HepG2 (cell line): ENCODE data around the gene CBX2. TPM values are rescaled to one million over a fixed set of nuclear protein-coding genes. Genes with fewer than 3 reads are reported as not detected.

ENCODE experiments used
- GZF1 ChIP-seq: sonication (generic); formaldehyde crosslinking; IDR thresholded peaks from 2 replicates; pipeline ENCODE4 v1.5.1; 2020; ENCODE audit warnings: mild to moderate bottlenecking, missing genetic modification reagents
- HES4 ChIP-seq: sonication (generic); formaldehyde crosslinking; IDR thresholded peaks from 2 replicates; pipeline ENCODE4 v1.9.0; 2021; ENCODE audit warnings: mild to moderate bottlenecking, missing genetic modification reagents, borderline replicate concordance
- ISL2 ChIP-seq: sonication (generic); formaldehyde crosslinking; IDR thresholded peaks from 2 replicates; pipeline ENCODE4 v1.5.0; 2020; ENCODE audit warnings: missing genetic modification reagents
- KAT2B ChIP-seq: fragments of 150-350 bp; IDR thresholded peaks from 2 replicates; pipeline ENCODE4 v1.6.1; 2014; ENCODE audit warnings: low read depth, low read length, borderline replicate concordance
- NFRKB ChIP-seq: fragments of 450-650 bp; IDR thresholded peaks from 2 replicates; pipeline ENCODE4 v1.6.1; 2017
- ZFAT ChIP-seq: sonication (generic); formaldehyde crosslinking; conservative IDR thresholded peaks from 2 replicates; pipeline ENCODE4 v1.8.1; 2023; ENCODE audit warnings: missing genetic modification reagents, inconsistent platforms
- ZNF329 ChIP-seq: sonication (generic); formaldehyde crosslinking; IDR thresholded peaks from 2 replicates; pipeline ENCODE4 v1.9.0; 2021; ENCODE audit warnings: low read depth, mild to moderate bottlenecking, missing genetic modification reagents
- ZNF382 ChIP-seq: sonication (generic); formaldehyde crosslinking; IDR thresholded peaks from 2 replicates; pipeline ENCODE4 v1.5.0; 2020; ENCODE audit warnings: missing genetic modification reagents, mild to moderate bottlenecking, borderline replicate concordance
- ZNF614 ChIP-seq: IDR thresholded peaks from 2 replicates; pipeline ENCODE4 v1.6.1; 2018; ENCODE audit warnings: missing biosample characterization, missing genetic modification reagents, inconsistent platforms, borderline replicate concordance
- ZNF747 ChIP-seq: sonication (generic); formaldehyde crosslinking; IDR thresholded peaks from 2 replicates; pipeline ENCODE4 v1.8.1; 2023; ENCODE audit warnings: missing genetic modification reagents, mild to moderate bottlenecking, borderline replicate concordance
- ZNF777 ChIP-seq: sonication (generic); formaldehyde crosslinking; IDR thresholded peaks from 2 replicates; pipeline ENCODE4 v1.4.0; 2020; ENCODE audit warnings: missing genetic modification reagents
- polyA plus RNA-seq, 8 experiments: library from polyadenylated mRNA; depleted of rRNA in 3 of 8; stranded (reverse) in 7 of 8; unstranded in 1 of 8; fragments of >200 nt; fragmentation: Illumina TruSeq in 4 of 8; extraction: Trizol in 4 of 8; gene quantifications; 2 replicates each; pipeline versions ENCODE4 v1.2.1 to v1.2.3, GENCODE V29; 2011 to 2016; ENCODE audit warnings: low read depth in 4 of 8, missing spikeins in 1 of 8, mixed read lengths in 1 of 8; ENCODE audit not compliant: insufficient read depth in 1 of 8
- total RNA-seq, 5 experiments: library from RNA; depleted of rRNA; stranded (reverse); fragments of >200 nt; fragmentation: Illumina TruSeq; extraction: Trizol; gene quantifications; 2 replicates each; pipeline ENCODE4 v1.2.3, GENCODE V29; 2016; ENCODE audit warnings: low read depth in 1 of 5
- TF ChIP-seq, protein P1 (sequence below): sonication (generic); formaldehyde crosslinking; IDR thresholded peaks from one replicate; pipeline ENCODE4 v1.5.1; 2020; ENCODE audit warnings: mild to moderate bottlenecking, missing genetic modification reagents; ENCODE audit errors: not compliant biosample characterization
- TF ChIP-seq, protein P2 (sequence below): IDR thresholded peaks from 2 replicates; pipeline ENCODE4 v1.6.1; 2018; ENCODE audit warnings: missing genetic modification reagents
- TF ChIP-seq, protein P3 (sequence below): sonication (generic); formaldehyde crosslinking; IDR thresholded peaks from 2 replicates; pipeline ENCODE4 v1.4.0; 2020; ENCODE audit warnings: missing genetic modification reagents

The CBX2 gene
- total and polyA plus RNA-seq, 2 of the 13 experiments (the other 11 are each of a cell fraction or from before 2014, with no cell fraction given): 14.5 to 31.1 TPM

DNA sequence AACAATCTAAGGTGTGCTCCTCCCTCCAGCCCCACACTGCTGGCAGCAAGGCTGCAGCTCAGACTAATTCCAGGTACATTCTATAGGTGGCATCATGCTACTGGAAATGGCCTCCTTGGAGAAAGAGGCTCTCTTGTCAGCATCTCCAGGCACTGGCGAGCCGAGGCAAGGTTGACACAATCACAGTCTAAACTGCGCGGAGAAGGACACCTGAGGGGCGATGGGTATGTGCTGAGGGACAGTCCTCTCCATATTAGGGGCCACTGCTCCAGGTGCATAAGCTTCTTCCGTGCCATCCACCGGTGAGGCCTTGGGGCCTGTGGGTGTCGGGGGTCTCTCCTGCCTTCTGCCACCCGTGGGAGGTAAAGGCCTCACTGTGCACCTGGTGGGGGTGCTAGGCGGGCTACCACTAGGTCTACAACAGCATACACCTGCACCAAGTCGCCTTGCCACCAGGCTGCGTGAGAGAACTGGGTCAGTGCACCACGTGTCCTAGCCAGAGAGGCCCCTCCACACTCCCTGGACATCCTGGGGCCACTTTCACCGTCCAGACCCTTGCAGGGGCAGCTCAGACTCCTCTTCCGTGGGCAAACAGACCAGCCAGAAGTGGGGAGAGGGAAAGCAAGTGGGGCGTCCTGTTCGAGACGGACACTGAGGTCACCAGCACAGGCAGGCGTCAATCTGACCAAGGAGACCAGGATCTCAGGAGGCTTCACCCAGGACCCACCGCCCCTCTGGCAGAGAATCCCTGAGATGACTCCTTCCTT is 31.0 kb downstream of the CBX2 start (continued):
- TF ChIP-seq, protein P1, sequence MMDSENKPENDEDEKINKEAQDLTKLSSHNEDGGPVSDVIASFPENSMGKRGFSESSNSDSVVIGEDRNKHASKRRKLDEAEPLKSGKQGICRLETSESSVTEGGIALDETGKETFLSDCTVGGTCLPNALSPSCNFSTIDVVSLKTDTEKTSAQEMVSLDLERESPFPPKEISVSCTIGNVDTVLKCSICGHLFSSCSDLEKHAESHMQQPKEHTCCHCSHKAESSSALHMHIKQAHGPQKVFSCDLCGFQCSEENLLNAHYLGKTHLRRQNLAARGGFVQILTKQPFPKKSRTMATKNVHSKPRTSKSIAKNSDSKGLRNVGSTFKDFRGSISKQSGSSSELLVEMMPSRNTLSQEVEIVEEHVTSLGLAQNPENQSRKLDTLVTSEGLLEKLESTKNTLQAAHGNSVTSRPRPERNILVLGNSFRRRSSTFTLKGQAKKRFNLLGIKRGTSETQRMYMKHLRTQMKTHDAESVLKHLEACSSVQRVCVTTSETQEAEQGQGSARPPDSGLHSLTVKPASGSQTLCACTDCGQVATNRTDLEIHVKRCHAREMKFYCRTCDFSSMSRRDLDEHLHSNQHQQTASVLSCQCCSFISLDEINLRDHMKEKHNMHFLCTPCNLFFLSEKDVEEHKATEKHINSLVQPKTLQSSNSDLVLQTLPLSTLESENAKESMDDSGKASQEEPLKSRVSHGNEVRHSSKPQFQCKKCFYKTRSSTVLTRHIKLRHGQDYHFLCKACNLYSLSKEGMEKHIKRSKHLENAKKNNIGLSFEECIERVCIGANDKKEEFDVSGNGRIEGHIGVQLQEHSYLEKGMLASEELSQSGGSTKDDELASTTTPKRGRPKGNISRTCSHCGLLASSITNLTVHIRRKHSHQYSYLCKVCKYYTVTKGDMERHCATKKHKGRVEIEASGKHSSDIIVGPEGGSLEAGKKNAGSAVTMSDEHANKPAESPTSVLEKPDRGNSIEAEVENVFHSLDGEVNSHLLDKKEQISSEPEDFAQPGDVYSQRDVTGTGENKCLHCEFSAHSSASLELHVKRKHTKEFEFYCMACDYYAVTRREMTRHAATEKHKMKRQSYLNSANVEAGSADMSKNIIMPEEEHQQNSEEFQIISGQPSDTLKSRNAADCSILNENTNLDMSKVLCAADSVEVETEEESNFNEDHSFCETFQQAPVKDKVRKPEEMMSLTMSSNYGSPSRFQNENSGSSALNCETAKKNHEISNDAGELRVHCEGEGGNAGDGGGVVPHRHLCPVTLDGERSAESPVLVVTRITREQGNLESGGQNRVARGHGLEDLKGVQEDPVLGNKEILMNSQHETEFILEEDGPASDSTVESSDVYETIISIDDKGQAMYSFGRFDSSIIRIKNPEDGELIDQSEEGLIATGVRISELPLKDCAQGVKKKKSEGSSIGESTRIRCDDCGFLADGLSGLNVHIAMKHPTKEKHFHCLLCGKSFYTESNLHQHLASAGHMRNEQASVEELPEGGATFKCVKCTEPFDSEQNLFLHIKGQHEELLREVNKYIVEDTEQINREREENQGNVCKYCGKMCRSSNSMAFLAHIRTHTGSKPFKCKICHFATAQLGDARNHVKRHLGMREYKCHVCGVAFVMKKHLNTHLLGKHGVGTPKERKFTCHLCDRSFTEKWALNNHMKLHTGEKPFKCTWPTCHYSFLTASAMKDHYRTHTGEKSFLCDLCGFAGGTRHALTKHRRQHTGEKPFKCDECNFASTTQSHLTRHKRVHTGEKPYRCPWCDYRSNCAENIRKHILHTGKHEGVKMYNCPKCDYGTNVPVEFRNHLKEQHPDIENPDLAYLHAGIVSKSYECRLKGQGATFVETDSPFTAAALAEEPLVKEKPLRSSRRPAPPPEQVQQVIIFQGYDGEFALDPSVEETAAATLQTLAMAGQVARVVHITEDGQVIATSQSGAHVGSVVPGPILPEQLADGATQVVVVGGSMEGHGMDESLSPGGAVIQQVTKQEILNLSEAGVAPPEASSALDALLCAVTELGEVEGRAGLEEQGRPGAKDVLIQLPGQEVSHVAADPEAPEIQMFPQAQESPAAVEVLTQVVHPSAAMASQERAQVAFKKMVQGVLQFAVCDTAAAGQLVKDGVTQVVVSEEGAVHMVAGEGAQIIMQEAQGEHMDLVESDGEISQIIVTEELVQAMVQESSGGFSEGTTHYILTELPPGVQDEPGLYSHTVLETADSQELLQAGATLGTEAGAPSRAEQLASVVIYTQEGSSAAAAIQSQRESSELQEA (CRISPR knock-in tag): peak; percentile 48
- TF ChIP-seq NFRKB (no peak), ZNF382 (no peak), ZFAT (CRISPR knock-in tag) (no peak), ZNF614 (CRISPR knock-in tag) (peak; percentile 44; the same call in 1 of the 2 replicates), KAT2B (no peak), GZF1 (CRISPR knock-in tag) (peak; percentile 71; the same call in 1 of the 2 replicates), ZNF747 (CRISPR knock-in tag) (no peak), ISL2 (CRISPR knock-in tag) (0 out of 2 replicates have a peak, but pooled peaks have one; percentile 30), ZNF777 (CRISPR knock-in tag) (no peak; the same call in 1 of the 2 replicates), ZNF329 (CRISPR knock-in tag) (no peak), HES4 (CRISPR knock-in tag) (peak; percentile 73; the same call in 1 of the 2 replicates)
- TF ChIP-seq, protein P2, sequence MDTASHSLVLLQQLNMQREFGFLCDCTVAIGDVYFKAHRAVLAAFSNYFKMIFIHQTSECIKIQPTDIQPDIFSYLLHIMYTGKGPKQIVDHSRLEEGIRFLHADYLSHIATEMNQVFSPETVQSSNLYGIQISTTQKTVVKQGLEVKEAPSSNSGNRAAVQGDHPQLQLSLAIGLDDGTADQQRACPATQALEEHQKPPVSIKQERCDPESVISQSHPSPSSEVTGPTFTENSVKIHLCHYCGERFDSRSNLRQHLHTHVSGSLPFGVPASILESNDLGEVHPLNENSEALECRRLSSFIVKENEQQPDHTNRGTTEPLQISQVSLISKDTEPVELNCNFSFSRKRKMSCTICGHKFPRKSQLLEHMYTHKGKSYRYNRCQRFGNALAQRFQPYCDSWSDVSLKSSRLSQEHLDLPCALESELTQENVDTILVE (CRISPR knock-in tag): no peak
- TF ChIP-seq, protein P3, sequence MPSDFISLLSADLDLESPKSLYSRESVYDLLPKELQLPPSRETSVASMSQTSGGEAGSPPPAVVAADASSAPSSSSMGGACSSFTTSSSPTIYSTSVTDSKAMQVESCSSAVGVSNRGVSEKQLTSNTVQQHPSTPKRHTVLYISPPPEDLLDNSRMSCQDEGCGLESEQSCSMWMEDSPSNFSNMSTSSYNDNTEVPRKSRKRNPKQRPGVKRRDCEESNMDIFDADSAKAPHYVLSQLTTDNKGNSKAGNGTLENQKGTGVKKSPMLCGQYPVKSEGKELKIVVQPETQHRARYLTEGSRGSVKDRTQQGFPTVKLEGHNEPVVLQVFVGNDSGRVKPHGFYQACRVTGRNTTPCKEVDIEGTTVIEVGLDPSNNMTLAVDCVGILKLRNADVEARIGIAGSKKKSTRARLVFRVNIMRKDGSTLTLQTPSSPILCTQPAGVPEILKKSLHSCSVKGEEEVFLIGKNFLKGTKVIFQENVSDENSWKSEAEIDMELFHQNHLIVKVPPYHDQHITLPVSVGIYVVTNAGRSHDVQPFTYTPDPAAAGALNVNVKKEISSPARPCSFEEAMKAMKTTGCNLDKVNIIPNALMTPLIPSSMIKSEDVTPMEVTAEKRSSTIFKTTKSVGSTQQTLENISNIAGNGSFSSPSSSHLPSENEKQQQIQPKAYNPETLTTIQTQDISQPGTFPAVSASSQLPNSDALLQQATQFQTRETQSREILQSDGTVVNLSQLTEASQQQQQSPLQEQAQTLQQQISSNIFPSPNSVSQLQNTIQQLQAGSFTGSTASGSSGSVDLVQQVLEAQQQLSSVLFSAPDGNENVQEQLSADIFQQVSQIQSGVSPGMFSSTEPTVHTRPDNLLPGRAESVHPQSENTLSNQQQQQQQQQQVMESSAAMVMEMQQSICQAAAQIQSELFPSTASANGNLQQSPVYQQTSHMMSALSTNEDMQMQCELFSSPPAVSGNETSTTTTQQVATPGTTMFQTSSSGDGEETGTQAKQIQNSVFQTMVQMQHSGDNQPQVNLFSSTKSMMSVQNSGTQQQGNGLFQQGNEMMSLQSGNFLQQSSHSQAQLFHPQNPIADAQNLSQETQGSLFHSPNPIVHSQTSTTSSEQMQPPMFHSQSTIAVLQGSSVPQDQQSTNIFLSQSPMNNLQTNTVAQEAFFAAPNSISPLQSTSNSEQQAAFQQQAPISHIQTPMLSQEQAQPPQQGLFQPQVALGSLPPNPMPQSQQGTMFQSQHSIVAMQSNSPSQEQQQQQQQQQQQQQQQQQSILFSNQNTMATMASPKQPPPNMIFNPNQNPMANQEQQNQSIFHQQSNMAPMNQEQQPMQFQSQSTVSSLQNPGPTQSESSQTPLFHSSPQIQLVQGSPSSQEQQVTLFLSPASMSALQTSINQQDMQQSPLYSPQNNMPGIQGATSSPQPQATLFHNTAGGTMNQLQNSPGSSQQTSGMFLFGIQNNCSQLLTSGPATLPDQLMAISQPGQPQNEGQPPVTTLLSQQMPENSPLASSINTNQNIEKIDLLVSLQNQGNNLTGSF (CRISPR knock-in tag): no peak
